ENCODE measurements around the gene NEURL2. TPM values are rescaled to one million over a fixed set of nuclear protein-coding genes. Genes with fewer than 3 reads are reported as not detected.
"Not testable (repeated sequence)": the region's sequence is repeated elsewhere in the genome, so short reads cannot be mapped to it uniquely, and the experiment has no call there.

Gene NEURL2, protein sequence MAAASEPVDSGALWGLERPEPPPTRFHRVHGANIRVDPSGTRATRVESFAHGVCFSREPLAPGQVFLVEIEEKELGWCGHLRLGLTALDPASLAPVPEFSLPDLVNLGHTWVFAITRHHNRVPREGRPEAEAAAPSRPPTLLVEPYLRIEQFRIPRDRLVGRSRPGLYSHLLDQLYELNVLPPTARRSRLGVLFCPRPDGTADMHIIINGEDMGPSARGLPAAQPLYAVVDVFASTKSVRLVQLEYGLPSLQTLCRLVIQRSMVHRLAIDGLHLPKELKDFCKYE
- total RNA-seq = 2.0 and 3.3 TPM in 2 replicates

DNA sequence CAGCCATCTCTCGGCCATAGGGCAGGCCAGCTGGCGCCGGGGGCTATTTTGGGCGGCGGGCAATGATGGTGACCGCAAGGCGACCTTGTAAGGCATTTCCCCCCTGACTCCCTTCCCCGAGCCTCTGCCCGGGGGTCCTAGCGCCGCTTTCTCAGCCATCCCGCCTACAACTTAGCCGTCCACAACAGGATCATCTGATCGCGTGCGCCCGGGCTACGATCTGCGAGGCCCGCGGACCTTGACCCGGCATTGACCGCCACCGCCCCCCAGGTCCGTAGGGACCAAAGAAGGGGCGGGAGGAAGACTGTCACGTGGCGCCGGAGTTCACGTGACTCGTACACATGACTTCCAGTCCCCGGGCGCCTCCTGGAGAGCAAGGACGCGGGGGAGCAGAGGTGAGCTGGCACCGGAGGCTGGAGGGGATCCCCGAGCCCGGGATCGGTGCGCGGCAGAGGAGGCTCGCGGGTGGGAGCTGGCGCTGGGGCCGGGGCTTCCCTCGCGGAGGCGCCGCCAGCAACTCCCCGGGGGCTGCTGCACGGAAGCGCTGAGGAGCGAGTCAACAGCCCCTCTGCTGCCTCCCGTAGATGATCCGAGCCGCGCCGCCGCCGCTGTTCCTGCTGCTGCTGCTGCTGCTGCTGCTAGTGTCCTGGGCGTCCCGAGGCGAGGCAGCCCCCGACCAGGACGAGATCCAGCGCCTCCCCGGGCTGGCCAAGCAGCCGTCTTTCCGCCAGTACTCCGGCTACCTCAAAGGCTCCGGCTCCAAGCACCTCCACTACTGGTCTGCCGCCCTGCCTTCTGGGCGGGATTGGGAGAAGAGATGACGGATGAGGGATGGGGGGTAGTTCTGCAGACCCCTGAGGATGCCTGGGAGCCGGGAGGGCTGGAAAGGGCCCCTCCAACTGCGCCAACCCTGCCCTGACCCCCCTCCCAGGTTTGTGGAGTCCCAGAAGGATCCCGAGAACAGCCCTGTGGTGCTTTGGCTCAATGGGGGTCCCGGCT, at the start of gene NEURL2, which contains the start of gene CTSA:
TSS of gene NEURL2 (minus strand) at position 224 of the 999 bp plus-strand sequence. CDS start at position 7, 217 bp downstream.
TSS of gene CTSA (plus strand) at position 351 of the 999 bp plus-strand sequence. CDS start at position 585, 234 bp downstream.
- H3K4me3 Mint-ChIP-seq (ENCODE audit: low read depth) = peak within 1 kb of the TSS; percentile 87
- peak within 1 kb of the TSS; percentile 84 for H3K27ac Mint-ChIP-seq
- H3K4me1 Mint-ChIP-seq (ENCODE audit: low read depth) = peaks cover 25% of the 10 kb centered on the region
- intact Hi-C loops (cut with micrococcal nuclease) = loop anchor here (1.0 to 10.0 kb wide), 4 partner anchors 20 to 84 kb away; partner anchors contain the start of genes ACOT8, PCIF1, ZNF335 and ZSWIM3
- H3K36me3 Mint-ChIP-seq (ENCODE audit: low read depth) = peaks cover 10% of the 10 kb centered on the region
- H3K27me3 Mint-ChIP-seq (ENCODE audit: low read depth) = no peaks in the 10 kb centered on the region
- peak; percentile 78 for DNase-seq (ENCODE audit: low spot score)
- no peaks in the 10 kb centered on the region for H3K9me3 Mint-ChIP-seq

DNA sequence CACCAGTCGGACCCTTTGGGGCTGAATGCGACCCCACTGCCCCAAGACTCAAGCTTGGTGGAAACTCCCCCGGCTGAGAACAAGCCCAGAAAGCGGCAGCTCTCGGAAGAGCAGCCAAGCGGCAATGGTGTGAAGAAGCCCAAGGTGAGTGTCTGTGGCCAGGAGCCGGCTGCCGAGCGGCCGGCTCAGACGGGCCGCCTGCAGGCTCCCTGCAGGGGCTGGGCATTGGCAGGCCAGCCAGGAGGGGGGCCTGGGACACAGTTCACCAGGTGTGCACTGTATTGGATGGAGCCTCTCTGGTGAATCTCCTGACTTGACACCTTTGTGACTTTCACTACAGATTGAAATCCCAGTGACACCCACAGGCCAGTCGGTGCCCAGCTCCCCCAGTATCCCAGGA, 49.5 kb upstream of the NEURL2 start:
- no peaks in the 10 kb centered on the region for H3K9me3 Mint-ChIP-seq
- intact Hi-C loops (cut with micrococcal nuclease) = no loop called here
- DNase-seq (ENCODE audit: low spot score) = no peak
- no peaks in the 10 kb centered on the region for H3K27me3 Mint-ChIP-seq (ENCODE audit: low read depth)
- H3K36me3 Mint-ChIP-seq (ENCODE audit: low read depth) = peaks cover 60% of the 10 kb centered on the region
- H3K4me1 Mint-ChIP-seq (ENCODE audit: low read depth) = peaks cover 28% of the 10 kb centered on the region
- H3K27ac Mint-ChIP-seq = no peak overlapping the region
- no peak overlapping the region for H3K4me3 Mint-ChIP-seq (ENCODE audit: low read depth)

DNA sequence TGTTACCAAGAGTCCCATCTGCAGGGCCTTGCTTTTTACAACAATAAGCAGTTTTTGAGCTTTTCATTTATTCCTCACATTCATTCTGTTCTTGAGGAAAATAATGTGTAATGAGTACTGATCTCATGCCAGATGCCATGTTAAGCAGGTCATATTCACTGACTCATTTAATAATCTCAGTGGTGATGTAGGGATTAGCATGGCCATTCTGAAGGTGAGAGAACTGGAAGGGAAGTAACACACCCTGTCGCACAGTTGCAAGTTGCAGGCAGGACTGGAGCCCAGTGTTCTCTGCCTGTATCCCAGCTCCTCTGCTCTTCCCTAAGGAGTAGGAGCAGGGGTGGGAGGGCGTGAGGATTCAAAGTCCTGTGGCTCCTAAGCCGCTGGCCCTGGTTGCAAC, 49.0 kb upstream of the NEURL2 start:
- Mint-ChIP-seq H3K27ac (no peak overlapping the region), H3K9me3 (no peaks in the 10 kb centered on the region), H3K4me3 (ENCODE audit: low read depth) (no peak overlapping the region), H3K27me3 (ENCODE audit: low read depth) (no peaks in the 10 kb centered on the region), H3K4me1 (ENCODE audit: low read depth) (peaks cover 28% of the 10 kb centered on the region), H3K36me3 (ENCODE audit: low read depth) (peaks cover 58% of the 10 kb centered on the region)
- DNase-seq (ENCODE audit: low spot score) = no peak
- intact Hi-C loops (cut with micrococcal nuclease) = no loop called here

DNA sequence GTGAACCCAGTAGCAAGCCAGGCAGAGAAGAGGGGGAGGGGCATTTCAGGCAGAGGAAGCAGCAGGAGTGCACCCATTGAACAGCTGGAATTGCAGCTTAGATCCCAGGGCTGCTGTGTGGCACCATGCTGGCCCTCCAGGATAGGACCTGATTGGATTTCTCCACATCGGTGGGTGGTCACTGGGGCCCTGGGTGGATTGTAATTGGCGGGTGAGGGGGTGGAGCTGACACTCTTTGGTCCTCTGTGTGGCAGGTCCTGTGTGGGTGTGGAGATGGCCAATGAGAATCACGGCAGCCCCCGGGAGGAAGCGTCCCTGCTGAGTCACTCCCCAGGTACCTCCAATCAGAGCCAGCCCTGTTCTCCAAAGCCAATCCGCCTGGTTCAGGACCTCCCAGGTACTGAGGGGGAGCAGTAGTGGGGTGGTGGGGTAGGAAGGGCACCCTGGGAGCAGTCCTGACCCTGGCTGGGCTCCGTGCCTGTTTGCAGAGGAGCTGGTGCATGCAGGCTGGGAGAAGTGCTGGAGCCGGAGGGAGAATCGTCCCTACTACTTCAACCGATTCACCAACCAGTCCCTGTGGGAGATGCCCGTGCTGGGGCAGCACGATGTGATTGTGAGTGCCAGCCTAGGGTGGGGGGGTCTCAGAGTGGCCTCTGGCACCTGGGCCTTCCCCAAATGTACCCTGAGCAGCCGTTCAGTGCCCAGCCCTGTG, 47.9 kb upstream of the NEURL2 start:
- Mint-ChIP-seq H3K36me3 (ENCODE audit: low read depth) (peaks cover 47% of the 10 kb centered on the region), H3K27ac (peak overlapping the region; percentile 63), H3K27me3 (ENCODE audit: low read depth) (no peaks in the 10 kb centered on the region), H3K9me3 (no peaks in the 10 kb centered on the region), H3K4me3 (ENCODE audit: low read depth) (no peak overlapping the region), H3K4me1 (ENCODE audit: low read depth) (peaks cover 24% of the 10 kb centered on the region)
- DNase-seq (ENCODE audit: low spot score) = no peak
- intact Hi-C loops (cut with micrococcal nuclease) = no loop called here

DNA sequence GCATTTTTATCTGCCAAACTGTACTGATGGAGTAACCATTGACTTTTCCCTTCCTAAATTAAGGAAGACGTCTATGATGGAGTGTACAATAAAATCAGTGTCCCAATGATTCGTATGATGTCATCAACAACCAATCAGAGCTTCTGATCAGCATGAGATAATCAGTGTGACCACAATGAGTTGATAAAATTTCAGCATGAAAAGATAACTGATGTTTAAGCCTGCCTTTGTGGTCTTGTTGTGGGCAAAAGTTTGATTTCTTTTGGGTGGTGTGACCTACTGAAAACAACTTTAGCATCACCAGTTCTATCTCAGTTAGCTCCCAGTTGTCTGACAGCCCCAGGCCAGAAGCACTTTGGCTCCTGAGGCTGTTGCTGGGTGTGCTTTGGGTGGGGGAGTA, 46.8 kb upstream of the NEURL2 start:
- intact Hi-C loops (cut with micrococcal nuclease) = no loop called here
- Mint-ChIP-seq H3K27ac (peak overlapping the region; percentile 68), H3K4me1 (ENCODE audit: low read depth) (peaks cover 25% of the 10 kb centered on the region), H3K9me3 (no peaks in the 10 kb centered on the region), H3K4me3 (ENCODE audit: low read depth) (peak overlapping the region; percentile 57), H3K36me3 (ENCODE audit: low read depth) (peaks cover 40% of the 10 kb centered on the region), H3K27me3 (ENCODE audit: low read depth) (no peaks in the 10 kb centered on the region)
- no peak for DNase-seq (ENCODE audit: low spot score)

DNA sequence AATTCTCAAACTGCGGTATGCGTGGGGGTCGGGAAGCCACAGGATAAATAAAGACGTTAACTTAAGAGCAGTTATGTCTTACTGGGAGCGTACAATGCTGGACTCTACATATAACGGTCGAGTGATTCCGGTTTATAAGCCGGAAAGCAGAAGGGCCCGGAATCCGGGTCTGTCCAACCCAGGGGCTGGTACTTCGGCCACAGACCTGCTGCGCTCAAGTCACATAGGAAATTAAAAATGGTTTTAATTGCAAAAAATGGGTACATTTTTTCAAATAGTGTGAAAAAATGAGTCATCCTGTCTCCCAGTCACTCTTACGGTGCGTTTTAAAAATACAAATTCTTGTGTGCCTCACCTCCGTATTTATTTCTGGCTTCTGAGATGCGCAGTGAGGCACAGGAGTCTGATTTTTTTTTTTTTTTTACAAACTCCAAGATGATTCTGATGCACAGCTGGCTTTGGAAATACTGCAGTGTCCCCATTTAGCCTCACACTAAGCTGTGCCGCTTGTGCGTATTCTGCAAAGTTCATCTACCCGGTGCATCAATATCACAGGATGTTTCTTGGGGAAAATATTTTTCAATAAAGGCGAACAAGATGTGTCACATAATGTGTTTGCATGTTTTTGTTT, 44.5 kb upstream of the NEURL2 start:
- intact Hi-C loops (cut with micrococcal nuclease) = loop anchor here (1.0 to 2.0 kb wide), 5 partner anchors 24 to 143 kb away; partner anchors contain the start of genes CTSA, NEURL2, UBE2C and ZNF335
- Mint-ChIP-seq H3K36me3 (ENCODE audit: low read depth) (peaks cover 37% of the 10 kb centered on the region), H3K4me1 (ENCODE audit: low read depth) (peaks cover 25% of the 10 kb centered on the region), H3K27ac (peak overlapping the region; percentile 91), H3K27me3 (ENCODE audit: low read depth) (no peaks in the 10 kb centered on the region), H3K9me3 (no peaks in the 10 kb centered on the region), H3K4me3 (ENCODE audit: low read depth) (peak overlapping the region; percentile 92)
- no peak for DNase-seq (ENCODE audit: low spot score)

DNA sequence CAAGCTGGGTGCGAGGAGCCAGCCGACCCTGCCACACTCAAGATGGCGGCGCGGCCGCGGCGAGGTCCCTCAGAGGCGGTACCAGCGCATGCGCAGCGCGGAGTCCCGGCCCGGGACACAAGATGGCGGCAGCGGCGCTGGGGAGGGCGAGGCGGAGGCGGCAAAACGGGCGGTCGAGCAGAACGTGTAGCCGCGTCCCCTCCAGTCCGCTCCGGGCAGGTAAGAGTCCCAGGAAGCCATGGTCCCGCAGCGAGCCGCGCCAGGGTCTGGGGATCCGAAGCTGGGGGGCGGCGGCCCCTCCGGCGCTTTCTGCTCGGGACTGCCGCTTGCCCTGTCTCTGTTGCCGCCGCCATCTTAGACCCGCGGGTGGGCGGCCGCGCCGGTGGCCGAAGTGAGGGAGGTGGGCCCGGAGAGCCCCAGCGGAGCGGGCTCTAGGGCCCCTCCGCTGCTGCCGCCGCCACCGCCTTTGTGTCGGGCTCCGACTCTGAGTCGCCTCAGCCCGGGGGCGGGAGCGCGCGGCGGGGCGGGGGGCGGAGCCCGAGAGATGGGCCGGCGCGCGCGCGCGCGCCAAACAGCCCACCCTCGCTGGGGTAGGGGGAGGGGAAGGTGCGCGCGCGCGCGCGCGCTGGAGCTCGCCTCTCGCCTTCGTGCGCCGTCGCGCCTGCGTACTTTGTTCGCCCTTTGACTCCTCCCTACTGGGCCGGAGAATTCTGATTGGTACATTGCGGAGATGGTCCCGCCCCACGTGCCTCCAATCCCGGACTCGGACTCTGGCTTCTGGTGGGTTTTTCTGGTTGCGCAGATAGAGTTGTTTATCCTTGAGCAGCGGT, 43.8 kb upstream of the NEURL2 start, which contains the start of gene PCIF1:
TSS of gene PCIF1 (plus strand) at position 98 of the 830 bp plus-strand sequence. CDS start 4,317 bp downstream, outside the sequence.
- H3K27ac Mint-ChIP-seq = peak within 1 kb of the TSS; percentile 94
- peaks cover 31% of the 10 kb centered on the region for H3K36me3 Mint-ChIP-seq (ENCODE audit: low read depth)
- H3K9me3 Mint-ChIP-seq = no peaks in the 10 kb centered on the region
- peak; percentile 97 for DNase-seq (ENCODE audit: low spot score)
- H3K27me3 Mint-ChIP-seq (ENCODE audit: low read depth) = no peaks in the 10 kb centered on the region
- peaks cover 25% of the 10 kb centered on the region for H3K4me1 Mint-ChIP-seq (ENCODE audit: low read depth)
- H3K4me3 Mint-ChIP-seq (ENCODE audit: low read depth) = peak within 1 kb of the TSS; percentile 92
- intact Hi-C loops (cut with micrococcal nuclease) = loop anchor here (1.0 to 2.0 kb wide), 6 partner anchors 24 to 142 kb away; partner anchors contain the start of genes ACOT8, CTSA, NEURL2 and UBE2C

DNA sequence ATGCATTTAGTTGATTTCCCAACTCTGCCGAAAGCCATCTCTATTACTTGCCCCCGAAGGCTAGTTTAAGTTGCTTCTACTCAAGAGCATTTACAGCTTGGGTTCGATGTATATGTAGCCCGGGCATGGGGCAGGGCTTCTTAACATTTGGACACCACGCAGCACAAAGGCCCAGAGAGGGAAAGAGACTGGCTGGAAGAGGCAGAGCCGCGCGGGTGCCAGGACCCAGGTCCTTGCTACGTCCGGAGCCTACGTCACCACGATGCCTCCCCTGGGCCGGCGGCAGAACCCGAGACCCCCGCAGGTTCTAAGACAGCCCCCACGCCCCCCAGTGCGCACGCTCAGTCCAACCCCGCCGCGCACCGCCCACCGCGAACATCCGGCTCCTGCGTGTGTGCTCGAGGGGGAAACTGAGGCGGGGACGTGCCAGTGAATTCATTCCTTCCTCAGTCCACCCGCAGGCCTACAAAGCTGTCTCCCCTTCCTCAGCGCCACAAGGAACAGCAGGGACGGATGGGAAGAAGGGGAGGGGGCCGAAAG, 43.1 kb upstream of the NEURL2 start:
- H3K27ac Mint-ChIP-seq = peak overlapping the region; percentile 94
- no peak for DNase-seq (ENCODE audit: low spot score)
- intact Hi-C loops (cut with micrococcal nuclease) = loop anchor here (1.0 to 2.0 kb wide), 2 partner anchors 43 to 77 kb away; partner anchors contain the start of genes ACOT8, CTSA, NEURL2 and ZSWIM3
- H3K27me3 Mint-ChIP-seq (ENCODE audit: low read depth) = no peaks in the 10 kb centered on the region
- peak overlapping the region; percentile 91 for H3K4me3 Mint-ChIP-seq (ENCODE audit: low read depth)
- no peaks in the 10 kb centered on the region for H3K9me3 Mint-ChIP-seq
- peaks cover 22% of the 10 kb centered on the region for H3K4me1 Mint-ChIP-seq (ENCODE audit: low read depth)
- peaks cover 25% of the 10 kb centered on the region for H3K36me3 Mint-ChIP-seq (ENCODE audit: low read depth)

DNA sequence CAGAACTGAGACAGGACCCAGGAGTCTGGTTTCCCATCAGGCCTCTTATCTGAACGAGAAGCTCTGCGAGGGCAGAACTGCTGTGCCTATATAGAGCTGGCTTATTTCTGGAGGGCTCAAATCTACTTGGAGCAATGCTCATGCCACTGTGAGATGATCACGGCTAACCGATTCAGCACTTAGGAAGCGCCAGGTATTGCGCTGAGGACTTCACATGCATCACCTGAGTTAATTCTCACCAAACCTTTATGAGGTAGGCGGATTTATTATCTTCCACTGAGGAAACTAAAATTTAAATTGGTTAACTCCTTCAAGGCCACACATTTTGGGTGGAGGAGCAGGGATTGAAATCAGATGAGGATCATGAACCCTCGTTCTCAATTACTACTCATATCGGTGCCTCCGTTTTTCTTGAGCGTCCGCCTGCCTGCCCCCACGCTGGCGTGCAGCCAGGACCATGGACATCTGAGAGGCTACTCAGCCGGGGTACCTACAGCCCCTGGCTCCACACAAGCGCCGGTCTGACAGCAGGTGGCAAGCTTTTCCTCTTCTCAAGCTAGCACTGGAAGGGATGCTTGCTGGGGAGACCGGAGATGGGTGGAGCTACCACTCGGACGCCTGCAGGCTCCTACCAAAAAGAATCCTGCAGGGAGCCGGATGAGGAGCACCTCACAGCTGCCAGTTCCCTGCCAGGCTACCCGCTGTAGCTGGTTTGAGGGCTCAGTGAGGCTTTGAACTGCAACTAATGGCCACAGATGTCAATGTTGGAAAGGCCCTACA, 42.4 kb upstream of the NEURL2 start:
- intact Hi-C loops (cut with micrococcal nuclease) = loop anchor here (1.0 to 2.0 kb wide), 2 partner anchors 43 to 76 kb away; partner anchors contain the start of genes ACOT8, CTSA, NEURL2 and ZSWIM3
- peak overlapping the region; percentile 91 for H3K4me3 Mint-ChIP-seq (ENCODE audit: low read depth)
- H3K9me3 Mint-ChIP-seq = no peaks in the 10 kb centered on the region
- no peaks in the 10 kb centered on the region for H3K27me3 Mint-ChIP-seq (ENCODE audit: low read depth)
- peaks cover 21% of the 10 kb centered on the region for H3K4me1 Mint-ChIP-seq (ENCODE audit: low read depth)
- peaks cover 18% of the 10 kb centered on the region for H3K36me3 Mint-ChIP-seq (ENCODE audit: low read depth)
- peak; percentile 62 for DNase-seq (ENCODE audit: low spot score)
- H3K27ac Mint-ChIP-seq = peak overlapping the region; percentile 94

DNA sequence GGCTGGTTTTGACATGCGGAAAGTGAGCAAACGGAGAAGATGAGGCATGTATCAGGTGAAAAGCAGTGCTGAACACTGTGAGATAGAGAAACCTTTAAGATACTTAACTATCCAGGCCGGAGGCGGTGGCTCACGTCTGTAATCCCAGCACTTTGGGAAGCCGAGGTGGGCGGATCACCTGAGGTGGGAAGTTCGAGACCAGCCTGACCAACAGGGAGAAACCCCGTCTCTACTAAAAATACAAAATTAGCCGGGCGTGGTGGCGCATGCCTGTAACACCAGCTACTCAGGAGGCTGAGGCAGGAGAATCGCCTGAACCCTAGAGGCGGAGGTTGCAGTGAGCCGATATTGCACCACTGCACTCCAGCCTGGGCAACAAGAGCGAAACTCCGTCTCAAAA, 40.7 kb upstream of the NEURL2 start:
- H3K4me1 Mint-ChIP-seq (ENCODE audit: low read depth) = not testable (repeated sequence)

More for the DNA sequence above, 40.7 kb upstream of the NEURL2 start:
- DNase-seq (ENCODE audit: low spot score); intact Hi-C loops (cut with micrococcal nuclease); H3K36me3 Mint-ChIP-seq (ENCODE audit: low read depth); H3K27me3 Mint-ChIP-seq (ENCODE audit: low read depth); H3K27ac Mint-ChIP-seq; H3K4me3 Mint-ChIP-seq (ENCODE audit: low read depth); H3K9me3 Mint-ChIP-seq: not testable (repeated sequence)

All from activated T-helper 2 cell treated with anti-CD3 and anti-CD28 coated beads, Interferon-gamma antibody, Interleukin-2, Interleukin-4, amounts not matched to agents 10 μg/mL and 5 μg/mL and 100 μg/mL, durations not matched to agents 14 hours and 24 hours and 36 hours (primary cell).